RWPE2 (cell line): ENCODE results near the gene RILP.

Experiments used
- ATAC-seq: fragments of 200-7000 bp; cut with Tn5 transposase; 3 replicates; pipeline ENCODE4 v1.9.1; 2021; ENCODE audit warnings: low read depth
- DNase-seq: peaks from one replicate; pipeline ENCODE4 v3.0.0-alpha.2; 2020; ENCODE audit warnings: low spot score
- H3K27ac ChIP-seq: fragments of 450-650 bp; 2 replicates; pipeline ENCODE4 v1.5.1; 2017; ENCODE audit warnings: mild to moderate bottlenecking; ENCODE audit not compliant: poor library complexity, severe bottlenecking
- H3K27me3 ChIP-seq: fragments of 250-450 bp; sonication (Bioruptor Pico); 2 replicates; pipeline ENCODE4 v1.5.1; 2021; ENCODE audit warnings: mild to moderate bottlenecking, moderate library complexity; ENCODE audit not compliant: insufficient read depth, poor library complexity, severe bottlenecking
- H3K36me3 ChIP-seq: fragments of 250-450 bp; sonication (Bioruptor Pico); 2 replicates; pipeline ENCODE4 v1.5.1; 2020; ENCODE audit warnings: low read depth, mild to moderate bottlenecking, moderate library complexity
- H3K4me1 ChIP-seq: fragments of 250-450 bp; sonication (Bioruptor Pico); 2 replicates; pipeline ENCODE4 v1.5.1; 2021; ENCODE audit warnings: mild to moderate bottlenecking, moderate library complexity; ENCODE audit not compliant: insufficient read depth, poor library complexity, severe bottlenecking
- H3K4me3 ChIP-seq: fragments of 250-450 bp; sonication (Bioruptor Pico); 2 replicates; pipeline ENCODE4 v1.5.1; 2021; ENCODE audit warnings: mild to moderate bottlenecking, moderate library complexity; ENCODE audit not compliant: severe bottlenecking
- H3K9me3 ChIP-seq: fragments of 250-450 bp; sonication (Bioruptor Pico); 2 replicates; pipeline ENCODE4 v1.5.1; 2021; ENCODE audit warnings: mild to moderate bottlenecking, moderate library complexity; ENCODE audit not compliant: severe bottlenecking
- TF ChIP-seq, protein P1 (sequence below): fragments of 450-650 bp; IDR thresholded peaks from one replicate; pipeline ENCODE4 v1.5.1; 2017; ENCODE audit warnings: mild to moderate bottlenecking, moderate library complexity; ENCODE audit not compliant: poor library complexity, severe bottlenecking

Gene RILP

DNA sequence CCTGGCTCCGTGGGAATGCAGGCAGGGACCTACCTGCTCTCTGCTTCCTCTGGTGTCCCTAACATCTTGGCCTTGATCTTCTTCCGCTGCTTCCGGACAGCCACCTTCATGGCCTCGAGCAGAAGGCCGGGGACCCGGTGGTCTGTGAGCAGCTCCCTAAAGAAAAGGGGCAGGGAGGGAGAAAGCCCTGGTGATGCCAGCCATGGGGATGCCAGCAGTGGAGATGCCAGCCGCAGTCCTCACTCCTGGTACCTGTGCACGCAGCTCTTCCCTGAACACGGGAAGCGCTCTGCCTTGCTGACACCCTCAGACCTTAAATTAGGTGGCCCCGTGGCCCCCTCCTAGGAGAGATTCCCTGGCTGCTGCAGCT is 1.9 kb downstream of the RILP start:
- Histone ChIP-seq H3K27ac (no peak overlapping the region), H3K36me3 (peaks cover 22% of the 10 kb centered on the region), H3K4me1 (peaks cover 13% of the 10 kb centered on the region), H3K9me3 (no peaks in the 10 kb centered on the region), H3K4me3 (no peak overlapping the region), H3K27me3 (no peaks in the 10 kb centered on the region)
- TF ChIP-seq, protein P1, sequence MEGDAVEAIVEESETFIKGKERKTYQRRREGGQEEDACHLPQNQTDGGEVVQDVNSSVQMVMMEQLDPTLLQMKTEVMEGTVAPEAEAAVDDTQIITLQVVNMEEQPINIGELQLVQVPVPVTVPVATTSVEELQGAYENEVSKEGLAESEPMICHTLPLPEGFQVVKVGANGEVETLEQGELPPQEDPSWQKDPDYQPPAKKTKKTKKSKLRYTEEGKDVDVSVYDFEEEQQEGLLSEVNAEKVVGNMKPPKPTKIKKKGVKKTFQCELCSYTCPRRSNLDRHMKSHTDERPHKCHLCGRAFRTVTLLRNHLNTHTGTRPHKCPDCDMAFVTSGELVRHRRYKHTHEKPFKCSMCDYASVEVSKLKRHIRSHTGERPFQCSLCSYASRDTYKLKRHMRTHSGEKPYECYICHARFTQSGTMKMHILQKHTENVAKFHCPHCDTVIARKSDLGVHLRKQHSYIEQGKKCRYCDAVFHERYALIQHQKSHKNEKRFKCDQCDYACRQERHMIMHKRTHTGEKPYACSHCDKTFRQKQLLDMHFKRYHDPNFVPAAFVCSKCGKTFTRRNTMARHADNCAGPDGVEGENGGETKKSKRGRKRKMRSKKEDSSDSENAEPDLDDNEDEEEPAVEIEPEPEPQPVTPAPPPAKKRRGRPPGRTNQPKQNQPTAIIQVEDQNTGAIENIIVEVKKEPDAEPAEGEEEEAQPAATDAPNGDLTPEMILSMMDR: no peak
- DNase-seq: no peak
- no peak for ATAC-seq

DNA sequence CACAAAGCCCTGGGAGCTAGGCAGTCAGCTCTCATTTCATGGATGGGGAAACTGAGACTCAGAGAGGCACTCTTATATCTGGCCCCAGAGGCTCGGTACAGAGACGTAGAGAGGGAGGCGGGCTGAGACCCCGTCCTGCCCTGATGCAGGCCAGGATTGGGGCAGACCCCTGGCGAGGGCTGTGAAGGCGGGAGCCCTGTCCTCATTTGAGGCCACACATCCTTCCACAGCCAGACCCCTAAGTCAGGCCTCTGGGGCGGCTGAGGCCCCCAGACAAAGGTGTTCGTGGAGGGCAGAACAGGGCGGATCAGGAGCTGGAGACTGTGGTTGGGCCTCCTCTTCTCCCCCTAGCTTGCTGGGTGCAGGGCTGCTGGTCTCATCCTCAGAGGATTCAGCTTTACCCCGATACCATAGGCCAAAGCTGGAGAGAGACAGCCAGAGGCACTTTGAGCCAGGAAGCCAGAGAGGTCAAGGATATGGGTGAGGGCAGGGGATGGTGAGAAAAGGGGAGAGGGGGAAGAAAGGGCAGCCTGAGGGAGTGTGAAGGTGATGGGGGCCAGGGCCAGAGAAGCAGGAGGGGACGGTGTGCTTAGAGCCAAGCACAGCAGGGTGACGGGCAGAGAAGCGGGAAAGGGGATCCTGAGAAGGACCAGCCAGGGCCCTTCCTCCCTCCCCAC is 3.3 kb downstream of the RILP start:
- no peak overlapping the region for H3K4me3 ChIP-seq
- TF ChIP-seq, protein P1: no peak
- DNase-seq: no peak
- H3K27me3 ChIP-seq: no peaks in the 10 kb centered on the region
- no peaks in the 10 kb centered on the region for H3K9me3 ChIP-seq
- H3K27ac ChIP-seq: no peak overlapping the region
- peaks cover 13% of the 10 kb centered on the region for H3K4me1 ChIP-seq
- peaks cover 8% of the 10 kb centered on the region for H3K36me3 ChIP-seq
- ATAC-seq: no peak

DNA sequence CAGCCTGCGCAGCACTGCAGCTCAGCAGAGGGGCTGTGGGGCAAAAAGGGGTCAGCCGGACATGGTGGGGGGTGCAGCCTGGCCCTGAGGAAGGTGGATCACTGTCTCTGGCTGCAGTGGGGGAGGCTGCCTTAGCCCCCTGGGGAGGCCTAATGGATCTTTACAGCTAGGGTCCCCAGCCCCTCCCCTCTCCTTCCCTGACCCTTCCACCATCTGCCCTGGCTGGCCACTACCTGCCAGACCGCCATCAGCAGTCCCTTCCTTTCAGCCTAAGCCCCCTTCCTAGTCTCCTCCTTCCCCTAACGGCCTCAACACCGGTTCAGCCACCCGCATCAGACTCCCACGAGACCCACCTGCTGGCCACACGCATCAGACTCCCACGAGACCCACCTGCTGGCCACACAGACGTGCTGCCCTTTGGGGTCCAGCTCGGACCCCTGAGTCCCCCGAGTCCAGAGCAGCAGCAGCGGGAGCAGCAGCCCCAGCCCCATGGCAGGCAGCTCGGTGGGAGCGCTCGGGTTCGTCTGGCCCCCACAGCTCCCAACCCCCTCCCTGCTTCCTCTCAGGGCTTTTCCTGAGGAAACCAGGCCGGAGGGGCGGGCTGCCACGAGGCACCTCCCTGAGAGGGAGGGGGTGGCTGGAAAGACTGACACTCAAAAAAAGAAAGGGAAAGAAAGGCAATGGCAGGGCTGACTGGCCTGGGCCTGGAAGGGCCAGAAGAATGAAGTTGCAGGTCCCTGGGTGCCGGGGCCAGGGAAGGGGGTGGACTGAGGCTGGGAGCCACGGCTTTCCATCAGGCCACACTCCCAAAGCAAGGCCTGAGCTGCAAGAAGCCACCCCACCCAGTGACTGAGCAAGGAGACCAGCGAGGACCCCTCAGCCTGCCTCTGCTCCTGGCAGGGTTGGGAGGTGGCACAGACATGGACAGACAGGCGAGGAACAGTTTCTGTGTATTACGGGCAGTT is 4.2 kb downstream of the RILP start, which contains the start of gene SCARF1:
Gene SCARF1, minus strand, starts transcription at position 526 of the 965 bp plus-strand sequence. Its CDS starts 35 bp downstream, at position 491.
- ATAC-seq (no peak), DNase-seq (no peak)
- Histone ChIP-seq H3K27me3 (no peaks in the 10 kb centered on the region), H3K27ac (peak within 1 kb of the TSS; percentile 48), H3K4me1 (peaks cover 13% of the 10 kb centered on the region), H3K36me3 (no peaks in the 10 kb centered on the region; the same call in 1 of the 2 replicates), H3K9me3 (no peaks in the 10 kb centered on the region), H3K4me3 (no peak within 1 kb of the TSS)
- TF ChIP-seq, protein P1: no peak

DNA sequence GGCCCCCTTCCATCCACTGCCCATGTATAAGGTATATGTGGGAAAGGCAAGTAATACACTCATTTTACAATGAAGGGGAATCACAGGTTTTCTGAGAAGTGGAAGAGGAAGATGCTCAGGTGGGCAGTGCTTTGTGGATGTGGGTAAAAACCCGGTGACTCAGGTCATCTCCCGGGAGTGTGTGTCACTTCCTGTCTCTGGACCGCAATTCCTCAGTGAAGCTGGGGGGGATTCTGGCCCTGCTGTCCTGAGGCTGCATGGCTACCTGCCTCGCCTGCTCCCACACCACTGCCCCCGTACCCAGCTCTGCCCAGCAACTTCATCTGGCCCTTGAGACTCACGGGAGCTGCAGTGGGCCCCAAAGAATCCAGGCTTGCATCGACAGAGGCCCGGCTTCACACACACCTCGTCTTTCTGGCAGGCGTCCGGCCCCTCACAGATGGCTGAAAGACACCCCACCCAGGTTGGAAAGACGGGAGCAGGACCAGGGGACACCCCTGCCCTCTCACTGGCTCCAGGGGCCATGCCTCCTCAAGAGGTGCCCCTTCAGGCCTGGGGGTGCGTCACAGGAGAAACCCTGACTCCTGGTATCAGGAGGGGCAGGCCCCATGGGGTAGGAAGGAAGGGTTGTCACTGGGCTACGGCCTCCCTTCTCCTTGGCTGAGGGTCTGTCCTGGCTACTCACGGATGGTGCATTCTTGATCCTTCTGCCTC is 5.0 kb downstream of the RILP start:
- TF ChIP-seq, protein P1: no peak
- no peak for DNase-seq
- peak overlapping the region; percentile 48 for H3K27ac ChIP-seq

More for the DNA sequence above, 5.0 kb downstream of the RILP start:
- peaks cover 13% of the 10 kb centered on the region for H3K4me1 ChIP-seq
- no peak overlapping the region for H3K4me3 ChIP-seq
- H3K36me3 ChIP-seq: no peaks in the 10 kb centered on the region
- ATAC-seq: peak; percentile 32; the same call in 1 of the 3 replicates
- H3K27me3 ChIP-seq: no peaks in the 10 kb centered on the region
- no peaks in the 10 kb centered on the region for H3K9me3 ChIP-seq
